ENCODE data around the gene SF3A2.

- TF ChIP-seq, protein P1, sequence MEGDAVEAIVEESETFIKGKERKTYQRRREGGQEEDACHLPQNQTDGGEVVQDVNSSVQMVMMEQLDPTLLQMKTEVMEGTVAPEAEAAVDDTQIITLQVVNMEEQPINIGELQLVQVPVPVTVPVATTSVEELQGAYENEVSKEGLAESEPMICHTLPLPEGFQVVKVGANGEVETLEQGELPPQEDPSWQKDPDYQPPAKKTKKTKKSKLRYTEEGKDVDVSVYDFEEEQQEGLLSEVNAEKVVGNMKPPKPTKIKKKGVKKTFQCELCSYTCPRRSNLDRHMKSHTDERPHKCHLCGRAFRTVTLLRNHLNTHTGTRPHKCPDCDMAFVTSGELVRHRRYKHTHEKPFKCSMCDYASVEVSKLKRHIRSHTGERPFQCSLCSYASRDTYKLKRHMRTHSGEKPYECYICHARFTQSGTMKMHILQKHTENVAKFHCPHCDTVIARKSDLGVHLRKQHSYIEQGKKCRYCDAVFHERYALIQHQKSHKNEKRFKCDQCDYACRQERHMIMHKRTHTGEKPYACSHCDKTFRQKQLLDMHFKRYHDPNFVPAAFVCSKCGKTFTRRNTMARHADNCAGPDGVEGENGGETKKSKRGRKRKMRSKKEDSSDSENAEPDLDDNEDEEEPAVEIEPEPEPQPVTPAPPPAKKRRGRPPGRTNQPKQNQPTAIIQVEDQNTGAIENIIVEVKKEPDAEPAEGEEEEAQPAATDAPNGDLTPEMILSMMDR (IDR thresholded peaks at IDR 0.05 in 4 of 5, conservative IDR thresholded peaks at IDR 0.05 in 1 of 5): no peak
- TF ChIP-seq POLR2A (IDR thresholded peaks at IDR 0.05): no peak
Measured at GRCh38 chr19:2288818-2289713, 52.4 kb downstream of the SF3A2 start.

Data from gastrocnemius medialis (tissue), 4 donors.